ENCODE data around the gene PAK1.
"Not testable (repeated sequence)": the region's sequence is repeated elsewhere in the genome, so short reads cannot be mapped to it uniquely, and the experiment has no call there.

The PAK1 gene

GRCh38 chr11:77384571-77384970 is 89.3 kb downstream of the PAK1 start:
- no peaks in the 10 kb centered on the region; the same call in 1 of the 2 replicates for H3K4me1 ChIP-seq
- DNase-seq: no peak
- H3K4me3 ChIP-seq (ENCODE audit: low read depth, low read length): no peak overlapping the region
- no peak for TF ChIP-seq CTCF (IDR thresholded peaks at IDR 0.05; ENCODE audit: low read depth, low read length)
- no peaks in the 10 kb centered on the region for H3K36me3 ChIP-seq
- H3K27me3 ChIP-seq: no peaks in the 10 kb centered on the region
- H3K9me3 ChIP-seq: no peaks in the 10 kb centered on the region

GRCh38 chr11:77383349-77383748 is 90.5 kb downstream of the PAK1 start:
- not testable (repeated sequence) for H3K27me3 ChIP-seq; DNase-seq; H3K4me1 ChIP-seq; H3K9me3 ChIP-seq; H3K36me3 ChIP-seq; H3K4me3 ChIP-seq (ENCODE audit: low read depth, low read length)

GRCh38 chr11:77381729-77382665 is 91.9 kb downstream of the PAK1 start:
- H3K4me3 ChIP-seq (ENCODE audit: low read depth, low read length): no peak overlapping the region
- no peak for DNase-seq
- no peaks in the 10 kb centered on the region for H3K9me3 ChIP-seq
- no peaks in the 10 kb centered on the region for H3K27me3 ChIP-seq
- no peaks in the 10 kb centered on the region for H3K36me3 ChIP-seq
- no peaks in the 10 kb centered on the region for H3K4me1 ChIP-seq
- no peak for TF ChIP-seq CTCF (IDR thresholded peaks at IDR 0.05; ENCODE audit: low read depth, low read length)

GRCh38 chr11:77379934-77380333 is 94.0 kb downstream of the PAK1 start:
- H3K9me3 ChIP-seq: no peaks in the 10 kb centered on the region
- H3K36me3 ChIP-seq: no peaks in the 10 kb centered on the region
- no peak for TF ChIP-seq CTCF (IDR thresholded peaks at IDR 0.05; ENCODE audit: low read depth, low read length)
- no peak for DNase-seq
- H3K4me3 ChIP-seq (ENCODE audit: low read depth, low read length): no peak overlapping the region
- H3K4me1 ChIP-seq: no peaks in the 10 kb centered on the region
- no peaks in the 10 kb centered on the region for H3K27me3 ChIP-seq

- H3K36me3 ChIP-seq: no peaks in the 10 kb centered on the region
- no peaks in the 10 kb centered on the region for H3K4me1 ChIP-seq
- H3K27me3 ChIP-seq: no peaks in the 10 kb centered on the region
- TF ChIP-seq CTCF (IDR thresholded peaks at IDR 0.05; ENCODE audit: low read depth, low read length): no peak
- no peak overlapping the region for H3K4me3 ChIP-seq (ENCODE audit: low read depth, low read length)
- no peaks in the 10 kb centered on the region for H3K9me3 ChIP-seq
- no peak for DNase-seq
Observed at GRCh38 chr11:77379253-77379652, 94.6 kb downstream of the PAK1 start.

- H3K4me1 ChIP-seq: no peaks in the 10 kb centered on the region
- no peak overlapping the region for H3K4me3 ChIP-seq (ENCODE audit: low read depth, low read length)
- H3K27me3 ChIP-seq: no peaks in the 10 kb centered on the region
- no peak for TF ChIP-seq CTCF (IDR thresholded peaks at IDR 0.05; ENCODE audit: low read depth, low read length)
- H3K9me3 ChIP-seq: no peaks in the 10 kb centered on the region
- no peaks in the 10 kb centered on the region for H3K36me3 ChIP-seq
- DNase-seq: no peak
Observed at GRCh38 chr11:77377734-77378133, 96.2 kb downstream of the PAK1 start.

Measured in BE2C (cell line).